Prostate gland (tissue), 2 donors: ENCODE data around the gene METAP1. TPM values are rescaled to one million over a fixed set of nuclear protein-coding genes. Genes with fewer than 3 reads are reported as not detected.
"Not testable (repeated sequence)": the region's sequence is repeated elsewhere in the genome, so short reads cannot be mapped to it uniquely, and the experiment has no call there.

ENCODE experiments used
- DNase-seq: peaks from one replicate; pipeline ENCODE4 v3.0.0-alpha.2; 2019; ENCODE audit warnings: low spot score
- H3K27ac ChIP-seq, 2 donors: fragments of 200-600 bp; sonication (generic); 2 replicates each; pipeline ENCODE4 v1.5.1; 2017 to 2019
- H3K27me3 ChIP-seq: fragments of 200-600 bp; sonication (generic); replicated peaks from 2 replicates; pipeline ENCODE4 v1.5.1; 2019; ENCODE audit not compliant: insufficient read depth
- H3K36me3 ChIP-seq, 2 donors: fragments of 200-600 bp; sonication (generic); 1 replicate in 1 of 2; 2 replicates in 1 of 2; pipeline versions ENCODE4 v1.5.1 to v1.8.1; 2017 to 2019
- H3K4me1 ChIP-seq: fragments of 200-600 bp; sonication (generic); replicated peaks from 2 replicates; pipeline ENCODE4 v1.5.1; 2019
- H3K4me3 ChIP-seq, 2 donors: fragments of 200-600 bp; sonication (generic); 2 replicates each; pipeline ENCODE4 v1.5.1; 2017 to 2019
- H3K9me3 ChIP-seq: fragments of 200-600 bp; sonication (generic); 2 replicates; pipeline ENCODE4 v1.5.1; 2017
- POLR2A ChIP-seq: fragments of 450-650 bp; IDR thresholded peaks from one replicate; pipeline ENCODE4 v1.6.1; 2016; ENCODE audit warnings: antibody characterized with exemption, mild to moderate bottlenecking
- POLR2AphosphoS5 ChIP-seq: sonication (generic); formaldehyde crosslinking; IDR thresholded peaks from one replicate; pipeline ENCODE4 v1.6.1; 2017; ENCODE audit warnings: antibody characterized with exemption
- WGBS: methylation state at CpG from one replicate; pipeline ENCODE4 v1.1.5; 2018; 5-methylcytosine and 5-hydroxymethylcytosine counted together
- intact Hi-C: fragments of 100-400 bp; cut with DNase I; formaldehyde crosslinking; loops from one replicate; pipeline ENCODE4 v1.14.2; 2022
- total RNA-seq, 2 donors: library from RNA; depleted of rRNA; stranded (reverse); fragments of >200 nt; gene quantifications; one replicate each; pipeline ENCODE4 v1.1.0, GENCODE V29; 2016
- TF ChIP-seq, protein P1 (sequence below), 4 experiments: fragments of 200-600 bp in 2 of 4; fragments of 450-650 bp in 2 of 4; sonication (generic) in 2 of 4; IDR thresholded peaks; 1 replicate in 3 of 4; 2 replicates in 1 of 4; pipeline ENCODE4 v1.5.1; 2016 to 2019; ENCODE audit warnings: antibody characterized with exemption in 4 of 4, mild to moderate bottlenecking in 2 of 4, moderate library complexity in 2 of 4

Gene METAP1
- total RNA-seq, 2 donors from 2014 or later, result 55.3 to 70.1 TPM

DNA sequence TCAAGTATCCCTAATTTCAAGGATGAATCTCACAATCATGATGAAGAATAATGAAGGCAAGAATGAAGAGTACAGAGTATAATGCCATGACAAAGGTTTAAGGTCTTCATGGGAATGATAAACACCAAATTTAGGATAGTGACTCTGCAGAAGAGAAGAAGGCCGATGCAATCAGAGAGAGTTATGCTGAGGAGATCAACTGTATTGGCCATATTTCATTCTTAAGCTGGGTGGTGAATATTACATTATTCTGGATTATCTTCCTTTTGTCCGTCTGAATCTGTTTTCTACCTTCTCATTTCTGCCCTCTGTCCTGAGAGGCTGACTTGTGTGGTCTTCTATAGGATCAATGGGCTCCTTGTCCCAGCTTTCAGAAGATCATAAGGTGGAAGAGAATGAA is 7.8 kb upstream of the METAP1 start:
- H3K4me1 ChIP-seq, result no peaks in the 10 kb centered on the region
- TF ChIP-seq POLR2AphosphoS5 (no peak), POLR2A (no peak)
- TF ChIP-seq, protein P1, sequence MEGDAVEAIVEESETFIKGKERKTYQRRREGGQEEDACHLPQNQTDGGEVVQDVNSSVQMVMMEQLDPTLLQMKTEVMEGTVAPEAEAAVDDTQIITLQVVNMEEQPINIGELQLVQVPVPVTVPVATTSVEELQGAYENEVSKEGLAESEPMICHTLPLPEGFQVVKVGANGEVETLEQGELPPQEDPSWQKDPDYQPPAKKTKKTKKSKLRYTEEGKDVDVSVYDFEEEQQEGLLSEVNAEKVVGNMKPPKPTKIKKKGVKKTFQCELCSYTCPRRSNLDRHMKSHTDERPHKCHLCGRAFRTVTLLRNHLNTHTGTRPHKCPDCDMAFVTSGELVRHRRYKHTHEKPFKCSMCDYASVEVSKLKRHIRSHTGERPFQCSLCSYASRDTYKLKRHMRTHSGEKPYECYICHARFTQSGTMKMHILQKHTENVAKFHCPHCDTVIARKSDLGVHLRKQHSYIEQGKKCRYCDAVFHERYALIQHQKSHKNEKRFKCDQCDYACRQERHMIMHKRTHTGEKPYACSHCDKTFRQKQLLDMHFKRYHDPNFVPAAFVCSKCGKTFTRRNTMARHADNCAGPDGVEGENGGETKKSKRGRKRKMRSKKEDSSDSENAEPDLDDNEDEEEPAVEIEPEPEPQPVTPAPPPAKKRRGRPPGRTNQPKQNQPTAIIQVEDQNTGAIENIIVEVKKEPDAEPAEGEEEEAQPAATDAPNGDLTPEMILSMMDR (IDR thresholded peaks at IDR 0.05), result no peak
- H3K9me3 ChIP-seq, result no peaks in the 10 kb centered on the region
- DNase-seq, result no peak
- no peak overlapping the region for H3K27ac ChIP-seq
- no peak overlapping the region for H3K4me3 ChIP-seq
- H3K36me3 ChIP-seq, result no peaks in the 10 kb centered on the region
- no peaks in the 10 kb centered on the region for H3K27me3 ChIP-seq
- 44% methylated on average over 2 of the region's 2 CpGs for WGBS
- intact Hi-C loops, result no loop called here

DNA sequence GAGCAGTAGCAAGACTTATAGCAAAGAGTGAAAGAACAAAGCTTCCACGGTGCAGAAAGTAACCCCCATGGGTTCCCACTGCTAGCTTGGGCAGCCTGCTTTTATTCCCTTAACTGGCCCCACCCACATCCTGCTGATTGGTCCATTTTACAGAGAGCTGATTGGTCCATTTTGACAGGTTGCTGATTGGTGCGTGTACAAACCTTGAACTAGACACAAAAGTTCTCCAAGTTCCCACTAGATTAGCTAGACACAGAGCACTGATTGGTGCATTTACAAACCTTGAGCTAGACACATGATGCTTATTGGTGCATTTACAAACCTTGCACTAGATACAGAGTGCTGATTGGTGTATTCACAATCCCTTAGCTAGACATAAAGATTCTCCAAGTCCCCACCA is 2.7 kb upstream of the METAP1 start:
- not testable (repeated sequence) for H3K27ac ChIP-seq, H3K4me3 ChIP-seq, H3K9me3 ChIP-seq, DNase-seq, H3K36me3 ChIP-seq, H3K4me1 ChIP-seq, H3K27me3 ChIP-seq
- WGBS, result 94% methylated on average over 2 of the region's 2 CpGs
- intact Hi-C loops, result loop anchor here (10.0 kb wide), 1 partner anchor 472 kb away; no protein-coding TSS in a partner anchor

DNA sequence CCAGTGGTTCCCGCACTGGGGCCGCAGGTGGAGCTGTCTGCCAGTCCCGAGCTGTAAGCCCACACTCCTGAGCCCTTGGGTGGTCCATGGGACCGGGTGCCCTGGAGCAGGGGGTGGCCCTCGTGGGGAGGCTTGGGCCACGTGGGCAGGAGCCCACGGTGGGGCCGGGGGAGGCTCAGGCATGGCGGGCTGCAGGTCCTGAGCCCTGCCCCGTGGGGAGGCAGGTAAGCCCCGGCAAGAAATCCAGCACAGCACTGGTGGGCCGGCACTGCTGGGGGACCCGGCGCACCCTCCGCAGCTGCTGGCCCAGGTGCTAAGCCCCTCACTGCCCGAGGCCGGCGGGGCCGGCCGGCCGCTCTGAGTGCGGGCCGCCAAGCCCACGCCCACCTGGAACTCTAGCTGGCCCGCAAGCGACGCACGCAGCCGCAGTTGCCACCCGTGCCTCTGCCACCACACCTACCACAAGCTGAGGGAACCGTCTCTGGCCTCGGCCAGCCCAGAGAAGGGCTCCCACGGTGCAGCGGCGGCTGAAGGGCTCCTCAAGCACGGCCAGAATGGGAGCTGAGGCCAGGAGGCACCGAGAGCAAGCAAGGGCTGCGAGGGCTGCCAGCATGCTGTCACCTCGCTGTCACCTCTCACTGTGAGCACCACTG is 2.0 kb upstream of the METAP1 start:
- DNase-seq, result no peak
- TF ChIP-seq, protein P1 (IDR thresholded peaks at IDR 0.05), result no peak
- TF ChIP-seq POLR2A (no peak), POLR2AphosphoS5 (no peak)
- Histone ChIP-seq H3K27me3 (no peaks in the 10 kb centered on the region), H3K9me3 (no peaks in the 10 kb centered on the region), H3K4me1 (no peaks in the 10 kb centered on the region), H3K36me3 (no peaks in the 10 kb centered on the region), H3K4me3 (no peak overlapping the region), H3K27ac (no peak overlapping the region)
- intact Hi-C loops, result loop anchor here (2.0 to 10.0 kb wide), 2 partner anchors 63 to 471 kb away; no protein-coding TSS in a partner anchor
- WGBS, result 96% methylated on average over 35 of the region's 39 CpGs

DNA sequence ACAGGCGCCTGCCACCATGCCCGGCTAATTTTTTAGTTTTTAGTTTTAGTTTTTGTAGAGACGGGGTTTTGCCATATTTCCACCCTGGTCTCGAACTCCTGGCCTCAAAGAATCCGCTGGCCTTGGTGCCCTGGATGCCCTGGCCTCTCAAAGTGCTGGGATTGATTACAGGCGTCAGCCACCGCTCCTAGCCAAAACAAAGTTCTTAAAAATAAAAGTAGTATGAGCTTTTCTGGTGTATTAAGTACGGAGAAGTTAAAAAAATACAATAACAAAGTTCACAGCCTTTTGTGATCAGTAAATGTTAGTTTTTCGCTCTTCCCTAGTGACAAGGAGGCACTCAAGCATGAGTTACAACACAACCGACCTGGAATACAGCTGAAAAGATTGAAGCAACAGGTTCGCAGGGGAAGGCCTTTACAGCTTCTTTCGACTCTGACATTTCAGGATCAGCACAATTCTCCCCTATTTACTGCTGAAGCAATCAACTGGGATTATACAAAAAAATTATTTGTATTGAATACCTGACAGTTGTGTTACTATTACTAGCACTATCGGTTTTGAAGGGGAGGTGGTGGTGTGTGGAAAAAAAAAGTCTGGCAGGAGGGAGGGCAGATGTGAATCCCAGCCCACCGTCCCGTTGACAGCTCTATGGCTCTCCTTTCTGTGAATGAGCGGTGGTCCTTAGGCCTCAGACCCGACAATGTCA is 893 bp upstream of the METAP1 start:
- no peaks in the 10 kb centered on the region for H3K36me3 ChIP-seq
- no peaks in the 10 kb centered on the region for H3K9me3 ChIP-seq
- peak overlapping the region; percentile 21 to 28 for H3K4me3 ChIP-seq
- no peaks in the 10 kb centered on the region for H3K27me3 ChIP-seq
- no peaks in the 10 kb centered on the region for H3K4me1 ChIP-seq
- intact Hi-C loops, result loop anchor here (2.0 to 10.0 kb wide), 4 partner anchors 62 to 470 kb away; partner anchors contain the start of gene EIF4E
- H3K27ac ChIP-seq, result peak overlapping the region; percentile 71 to 87
- WGBS, result 40% methylated on average over 17 of the region's 17 CpGs
- TF ChIP-seq POLR2AphosphoS5 (no peak), POLR2A (no peak)
- TF ChIP-seq, protein P1 (IDR thresholded peaks at IDR 0.05), result no peak
- no peak for DNase-seq

DNA sequence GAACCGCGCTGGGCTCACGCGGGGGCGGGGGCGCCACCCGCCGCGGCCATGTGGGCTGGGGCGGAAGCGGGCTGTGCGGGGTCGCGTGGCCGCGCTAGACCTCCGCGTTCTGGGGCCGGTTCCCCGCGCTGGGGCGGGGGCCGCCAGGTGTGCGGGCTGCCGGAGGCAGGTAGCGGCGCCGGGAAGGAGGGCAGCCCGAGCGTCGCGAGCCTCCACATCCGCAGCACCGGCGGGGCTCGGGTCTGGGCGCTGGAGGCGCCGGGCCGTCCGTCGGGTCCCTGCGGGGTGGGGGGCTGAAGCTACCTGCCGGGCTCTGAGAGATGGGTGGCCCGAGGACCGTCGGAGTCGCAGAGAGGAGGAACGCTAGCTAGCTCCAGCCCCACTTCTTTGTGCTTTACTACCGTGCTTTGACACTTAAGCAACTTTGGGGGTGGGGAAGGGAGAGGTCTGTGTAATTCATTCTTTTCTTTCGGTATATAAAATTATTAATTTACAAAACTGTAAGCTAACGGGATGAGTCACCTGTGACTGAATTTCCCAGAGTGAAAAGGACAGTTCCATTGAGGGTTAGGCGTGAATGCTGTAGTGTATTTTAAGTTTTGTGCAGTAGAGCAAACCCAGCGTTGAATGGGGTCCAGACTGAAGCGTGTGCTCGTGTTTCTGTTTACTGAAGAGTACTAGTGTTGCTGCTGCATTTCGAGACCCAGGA is 689 bp downstream of the METAP1 start:
- Histone ChIP-seq H3K4me1 (no peaks in the 10 kb centered on the region), H3K4me3 (peak overlapping the region; percentile 90 to 94), H3K27ac (peak overlapping the region; percentile 91 to 93), H3K27me3 (no peaks in the 10 kb centered on the region), H3K9me3 (no peaks in the 10 kb centered on the region), H3K36me3 (no peaks in the 10 kb centered on the region)
- intact Hi-C loops, result loop anchor here (5.0 to 10.0 kb wide), 3 partner anchors 69 to 469 kb away; partner anchors contain the start of gene EIF4E
- no peak for DNase-seq
- under 1% methylated on average over 25 of the region's 57 CpGs for WGBS
- TF ChIP-seq, protein P1 (IDR thresholded peaks at IDR 0.05), result no peak
- TF ChIP-seq POLR2A (no peak), POLR2AphosphoS5 (peak; percentile 5)
